ENCODE data around the gene SERPINA7.

DNA sequence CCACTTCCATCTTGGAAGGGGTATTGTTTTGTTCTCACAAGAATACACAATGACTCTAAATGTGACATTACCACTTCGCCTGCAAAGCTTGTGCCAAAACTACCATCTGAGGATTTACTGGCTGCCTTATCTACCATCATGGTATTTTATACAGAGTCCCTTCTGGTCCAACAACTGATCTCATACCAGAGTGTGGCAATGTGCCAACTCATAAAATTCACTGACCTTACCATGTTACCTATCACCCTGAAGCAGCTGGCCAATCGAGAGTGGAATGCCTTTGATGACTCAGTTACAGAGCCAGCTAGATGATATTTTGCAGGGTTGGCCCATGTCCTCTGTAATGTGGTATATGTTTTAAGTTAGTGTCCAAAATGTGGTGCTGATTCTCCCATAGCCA is 3.8 kb upstream of the SERPINA7 start:
- TF ChIP-seq ZNF274 (IDR thresholded peaks at IDR 0.05; ENCODE audit: low read depth, low read length) (no peak), ZFX (IDR thresholded peaks at IDR 0.05) (no peak), EZH2 (IDR thresholded peaks at IDR 0.05) (no peak), CTCF (IDR thresholded peaks at IDR 0.05 in 2 of 3, conservative IDR thresholded peaks at IDR 0.05 in 1 of 3; ENCODE audit: borderline replicate concordance in 1 of 3, insufficient read depth in 1 of 3, low read depth in 2 of 3, low read length in 2 of 3) (no peak), POLR2AphosphoS5 (IDR thresholded peaks at IDR 0.05; ENCODE audit: low read depth, low read length) (no peak), SRF (IDR thresholded peaks at IDR 0.05; ENCODE audit: low read depth) (no peak), REST (IDR thresholded peaks at IDR 0.05; ENCODE audit: low read depth) (no peak), FOSL1 (IDR thresholded peaks at IDR 0.05; ENCODE audit: low read depth) (no peak), POLR2A (IDR thresholded peaks at IDR 0.05; ENCODE audit: borderline replicate concordance, extremely low read depth, insufficient read depth, insufficient read length) (no peak), CEBPB (IDR thresholded peaks at IDR 0.05; ENCODE audit: low read depth) (no peak), YY1 (IDR thresholded peaks at IDR 0.05; ENCODE audit: extremely low read depth, insufficient replicate concordance, low read depth, low read length) (no peak), TCF7L2 (IDR thresholded peaks at IDR 0.05; ENCODE audit: borderline replicate concordance, extremely low read depth, insufficient read depth, insufficient read length) (no peak), SP1 (IDR thresholded peaks at IDR 0.05; ENCODE audit: low read depth) (no peak)
- TF ChIP-seq, protein P1, sequence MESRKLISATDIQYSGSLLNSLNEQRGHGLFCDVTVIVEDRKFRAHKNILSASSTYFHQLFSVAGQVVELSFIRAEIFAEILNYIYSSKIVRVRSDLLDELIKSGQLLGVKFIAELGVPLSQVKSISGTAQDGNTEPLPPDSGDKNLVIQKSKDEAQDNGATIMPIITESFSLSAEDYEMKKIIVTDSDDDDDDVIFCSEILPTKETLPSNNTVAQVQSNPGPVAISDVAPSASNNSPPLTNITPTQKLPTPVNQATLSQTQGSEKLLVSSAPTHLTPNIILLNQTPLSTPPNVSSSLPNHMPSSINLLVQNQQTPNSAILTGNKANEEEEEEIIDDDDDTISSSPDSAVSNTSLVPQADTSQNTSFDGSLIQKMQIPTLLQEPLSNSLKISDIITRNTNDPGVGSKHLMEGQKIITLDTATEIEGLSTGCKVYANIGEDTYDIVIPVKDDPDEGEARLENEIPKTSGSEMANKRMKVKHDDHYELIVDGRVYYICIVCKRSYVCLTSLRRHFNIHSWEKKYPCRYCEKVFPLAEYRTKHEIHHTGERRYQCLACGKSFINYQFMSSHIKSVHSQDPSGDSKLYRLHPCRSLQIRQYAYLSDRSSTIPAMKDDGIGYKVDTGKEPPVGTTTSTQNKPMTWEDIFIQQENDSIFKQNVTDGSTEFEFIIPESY (IDR thresholded peaks at IDR 0.05; ENCODE audit: extremely low read depth, insufficient replicate concordance, low read length) = no peak
